Measurements from ENCODE around the gene CLEC2A.
"Not testable (repeated sequence)": the region's sequence is repeated elsewhere in the genome, so short reads cannot be mapped to it uniquely, and the experiment has no call there.

CLEC2A gene

DNA sequence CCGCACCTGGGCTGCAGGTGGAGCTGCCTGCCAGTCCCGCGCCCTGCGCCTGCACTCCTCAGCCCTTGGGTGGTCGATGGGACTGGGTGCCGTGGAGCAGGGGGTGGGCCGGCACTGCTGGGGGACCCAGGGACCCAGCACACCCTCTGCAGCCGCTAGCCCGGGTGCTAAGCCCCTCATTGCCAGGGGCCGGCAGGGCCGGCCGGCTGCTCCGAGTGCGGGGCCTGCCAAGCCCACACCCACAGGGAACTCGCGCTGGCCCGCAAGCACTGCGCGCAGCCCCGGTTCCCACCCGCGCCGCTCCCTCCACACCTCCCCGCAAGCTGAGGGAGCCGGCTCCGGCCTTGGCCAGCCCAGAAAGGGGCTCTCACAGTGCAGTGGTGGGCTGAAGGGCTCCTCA is 56.0 kb downstream of the CLEC2A start:
- FAIRE-seq, result not testable (repeated sequence)

DNA sequence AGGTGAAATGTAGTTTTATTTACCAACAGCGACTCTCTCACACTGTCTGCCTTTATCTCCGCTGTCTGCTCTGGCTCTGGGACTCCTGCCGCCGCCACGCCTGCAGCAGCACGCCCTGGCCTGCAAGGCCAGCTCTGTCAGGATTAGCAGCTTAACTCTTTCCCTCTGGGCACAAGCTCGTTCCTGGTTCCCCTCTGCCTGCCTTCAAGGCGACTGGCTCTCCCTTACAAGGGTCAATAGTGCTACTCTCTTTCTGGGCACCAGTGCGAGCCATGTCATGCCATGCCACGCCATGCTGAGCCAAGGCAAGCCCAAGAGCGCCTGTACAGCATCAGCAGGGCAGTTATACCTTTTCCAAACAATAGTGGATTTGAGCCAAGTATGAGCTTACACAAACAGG is 59.4 kb downstream of the CLEC2A start:
- FAIRE-seq, result no peak

DNA sequence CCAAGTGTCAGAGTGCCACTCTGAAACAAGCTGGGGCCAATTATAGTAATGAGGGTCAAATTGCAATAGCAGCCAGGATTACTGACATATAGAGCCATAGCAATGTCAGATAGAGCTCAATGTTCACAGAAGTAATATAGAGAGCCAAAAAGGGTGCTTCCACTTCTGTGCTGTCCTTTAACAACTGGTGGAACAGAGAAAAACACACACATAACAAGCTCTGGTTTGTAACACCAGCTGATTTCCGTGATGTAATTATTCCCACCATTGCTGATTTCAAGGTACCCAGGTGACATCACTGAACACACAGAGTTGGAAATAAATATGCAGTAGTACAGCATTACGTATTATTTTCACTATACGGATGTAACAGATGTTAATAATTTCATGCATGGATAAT is 60.0 kb downstream of the CLEC2A start:
- no peak for FAIRE-seq

DNA sequence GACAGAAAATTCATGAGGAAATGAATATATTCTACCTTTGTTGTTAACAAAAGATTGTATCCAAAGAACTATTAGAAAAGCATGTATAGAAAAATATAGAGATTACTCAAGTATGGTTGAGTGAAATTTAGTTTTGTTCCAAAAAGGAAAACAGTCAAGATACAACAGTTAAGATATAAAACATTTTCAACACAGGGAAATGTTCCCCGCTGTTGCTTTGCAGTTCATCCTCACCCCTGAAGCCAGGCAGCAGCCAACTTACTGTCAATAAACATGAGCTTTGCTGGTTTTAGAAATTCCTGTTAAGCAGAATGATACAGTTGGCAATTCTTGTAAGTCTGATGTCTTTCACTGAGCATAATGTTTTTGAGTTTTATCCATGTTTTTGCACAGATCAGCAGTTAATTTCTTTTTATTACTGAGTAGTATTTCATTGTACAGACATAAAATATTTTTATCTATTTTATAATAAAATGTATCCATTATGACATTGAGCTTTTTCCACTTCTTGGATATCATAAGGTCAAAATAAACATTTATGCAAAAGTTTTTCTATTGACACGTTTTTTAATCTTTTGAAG is 61.8 kb downstream of the CLEC2A start:
- FAIRE-seq, result peak; percentile 88

- FAIRE-seq, result peak; percentile 93
Measured at GRCh38 chr12:9869307-9870161, 62.6 kb downstream of the CLEC2A start, which contains the start of gene CLEC2B. Gene CLEC2B, minus strand, starts transcription at chr12:9869354.

GRCh38 chr12:9868951-9869306 is 63.2 kb downstream of the CLEC2A start:
- FAIRE-seq, result no peak

DNA sequence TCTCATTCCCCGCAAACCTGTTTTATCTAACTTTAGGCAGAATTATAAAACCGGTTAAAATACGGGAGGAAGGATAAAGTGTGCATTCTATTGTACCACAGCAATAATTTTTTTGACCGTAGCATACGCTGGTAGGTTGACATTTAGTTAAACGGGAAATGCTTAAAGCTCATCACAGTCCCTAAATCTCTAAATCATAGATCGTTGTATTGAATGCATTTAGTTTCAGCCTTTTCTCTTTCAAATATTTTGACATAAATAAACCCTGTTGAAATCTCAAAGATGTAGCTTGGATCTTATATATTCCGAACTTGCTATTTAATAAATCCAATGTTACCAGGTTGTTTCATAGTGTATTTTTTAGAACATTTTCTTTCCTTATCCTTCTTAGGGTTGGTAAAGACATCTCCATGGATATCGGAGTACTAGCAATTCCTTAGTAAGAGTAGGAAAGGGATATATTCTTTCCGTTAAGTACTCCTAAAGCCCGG is 63.8 kb downstream of the CLEC2A start:
- no peak for FAIRE-seq

- no peak for FAIRE-seq
Measured at GRCh38 chr12:9867531-9867930, 64.6 kb downstream of the CLEC2A start.

- FAIRE-seq, result no peak
Measured at GRCh38 chr12:9866860-9867269, 65.3 kb downstream of the CLEC2A start.

DNA sequence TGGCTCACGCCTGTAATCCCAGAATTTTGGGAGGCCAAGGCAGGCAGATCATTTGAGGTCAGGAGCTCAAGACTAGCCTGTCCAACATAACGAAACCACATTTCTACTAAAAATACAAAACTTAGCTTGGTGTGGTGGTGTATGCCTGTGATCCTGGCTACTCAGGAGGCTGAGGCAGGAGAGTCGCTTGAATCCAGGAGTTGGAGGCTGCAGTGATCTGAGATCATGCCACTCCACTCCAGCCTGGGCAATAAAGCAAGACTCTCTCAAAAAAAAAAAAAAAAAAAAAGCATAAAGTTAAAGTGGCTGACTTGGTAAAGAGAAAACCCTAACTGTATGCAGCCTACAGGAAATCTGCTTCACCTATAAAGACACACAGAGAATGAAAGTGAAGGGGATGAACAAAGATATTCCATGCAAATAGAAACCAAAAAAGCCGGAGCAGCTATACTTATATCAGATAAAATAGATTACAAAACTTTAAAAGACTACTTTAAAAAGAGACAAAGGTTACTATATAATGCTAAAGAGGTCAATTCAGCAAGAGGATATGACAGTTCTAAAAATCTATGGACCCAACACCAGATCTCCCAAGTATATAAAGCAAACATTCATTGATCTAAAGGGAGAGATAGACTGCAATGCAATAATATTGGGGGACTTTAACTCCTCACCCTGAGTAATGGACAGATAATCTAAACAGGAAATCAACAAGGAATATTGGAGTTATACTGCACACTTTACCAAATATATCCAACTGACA is 67.1 kb downstream of the CLEC2A start:
- FAIRE-seq, result no peak
